Right cardiac atrium (tissue), 5 donors: ENCODE data around the gene ACAD11. TPM values are rescaled to one million over a fixed set of nuclear protein-coding genes. Genes with fewer than 3 reads are reported as not detected.
"Not testable (repeated sequence)": the region's sequence is repeated elsewhere in the genome, so short reads cannot be mapped to it uniquely, and the experiment has no call there.

ENCODE experiments used
- ATAC-seq, 2 donors: fragments of 200-7000 bp; cut with Tn5 transposase; one replicate each; pipeline versions ENCODE4 v1.8.0 to v1.9.1; 2020; ENCODE audit warnings: moderate library complexity in 2 of 2, mild to moderate bottlenecking in 1 of 2
- DNase-seq, 3 donors: peaks; one replicate each; pipeline ENCODE4 v3.0.0-alpha.2; 2020
- H3K27ac ChIP-seq: one replicate; pipeline ENCODE4 v1.5.1; 2013; ENCODE audit warnings: mild to moderate bottlenecking, low read length, control low read depth, moderate library complexity
- H3K27me3 ChIP-seq: one replicate; pipeline ENCODE4 v1.6.1; 2013; ENCODE audit not compliant: control insufficient read depth, insufficient read depth
- H3K4me1 ChIP-seq: one replicate; pipeline ENCODE4 v1.6.1; 2013; ENCODE audit warnings: low read length; ENCODE audit not compliant: control insufficient read depth, insufficient read depth
- H3K4me3 ChIP-seq: one replicate; pipeline ENCODE4 v1.5.1; 2013; ENCODE audit warnings: low read length, control low read depth
- H3K9me3 ChIP-seq: one replicate; pipeline ENCODE4 v1.6.1; 2013; ENCODE audit warnings: low read length; ENCODE audit not compliant: control insufficient read depth
- WGBS: extraction: QIAGEN DNeasy Blood & Tissue Kit; methylation state at CpG from one replicate; pipeline ENCODE4 v1.1.7; 2013; 5-methylcytosine and 5-hydroxymethylcytosine counted together
- intact Hi-C, 4 donors: fragments of 100-400 bp; cut with DNase I; formaldehyde crosslinking; loops; one replicate each; pipeline versions ENCODE4 v1.11.0 to v1.14.0; 2022 to 2023
- polyA plus RNA-seq: library from polyadenylated mRNA; stranded (reverse); fragments of 200-250 nt; gene quantifications from one replicate; pipeline ENCODE4 v1.2.3, GENCODE V29; 2013
- total RNA-seq, 4 donors: library from RNA; stranded (reverse); fragmentation: NEBNext Ultra II Directional; extraction: Animal tissue kit (Norgen Biotek cat#: 25700); gene quantifications; one replicate each; pipeline ENCODE4 v1.2.1, GENCODE V29; 2021
- donor health status: healthy with polysubstance abuse.
- donor health status: DM: no; HTN: yes; CAD: no.
- donor health status: DM: no; HTN: no; CAD: no.
- donor health status: DM: no; HTN: yes; CAD: no; lungs with severe emphysema.
- donor health status: DM: yes; HTN: yes; CAD: no.

Gene ACAD11
- total and polyA plus RNA-seq, 5 donors: 14.6 to 19.8 (median 17.4) TPM

DNA sequence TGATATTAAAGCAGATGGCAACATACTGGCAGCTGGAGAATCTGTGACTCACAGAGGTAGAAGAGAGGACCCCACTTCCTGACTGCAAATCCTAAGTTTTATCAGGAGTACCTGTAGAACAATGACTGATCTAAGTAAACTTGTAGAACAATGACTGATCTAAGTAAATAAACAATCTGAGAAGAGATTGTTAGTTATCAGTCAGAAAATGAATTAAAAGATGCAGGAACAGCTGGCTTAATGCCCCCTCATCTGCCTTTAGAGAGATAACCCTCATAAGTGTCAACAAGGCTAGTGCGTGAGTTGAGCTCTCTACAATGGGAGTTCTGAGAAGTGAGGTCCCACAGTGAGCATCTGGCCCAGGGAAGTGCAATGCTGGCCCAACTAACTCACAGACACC lies 14.6 kb downstream of the ACAD11 start:
- peak in 1 of 2 donors; percentile 54 for ATAC-seq
- intact Hi-C loops: no loop called here

DNA sequence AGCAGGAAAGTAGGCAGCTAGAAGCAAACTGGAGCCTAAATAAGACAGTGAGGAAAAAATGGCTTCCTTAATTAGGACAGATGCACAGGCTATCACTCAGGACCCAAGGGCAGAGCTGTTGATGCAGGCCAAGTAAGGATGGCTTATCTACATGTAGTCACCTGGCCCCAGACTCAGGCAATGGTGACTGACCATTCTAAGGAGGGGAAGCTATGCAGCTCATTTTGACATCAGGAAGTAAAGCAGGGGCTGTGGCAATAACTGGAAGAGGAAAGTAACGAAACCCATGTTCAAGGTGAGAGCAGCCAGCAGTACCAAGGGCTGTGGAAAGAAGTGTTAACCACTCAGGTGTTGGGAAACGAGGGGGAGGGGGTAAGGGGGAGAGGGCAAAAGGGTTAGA lies 16.2 kb downstream of the ACAD11 start:
- H3K9me3 ChIP-seq: no peaks in the 10 kb centered on the region
- H3K4me1 ChIP-seq: peaks cover 2% of the 10 kb centered on the region
- no peak overlapping the region for H3K27ac ChIP-seq
- ATAC-seq: peak; percentile 19 to 47
- DNase-seq: no peak
- 73% methylated on average over 2 of the region's 2 CpGs for WGBS
- no peaks in the 10 kb centered on the region for H3K27me3 ChIP-seq
- no peak overlapping the region for H3K4me3 ChIP-seq
- intact Hi-C loops: loop anchor here (2.0 to 5.0 kb wide), 2 partner anchors 106 to 107 kb away; no protein-coding TSS in a partner anchor

More for the DNA sequence above, 14.6 kb downstream of the ACAD11 start:
- H3K27ac ChIP-seq: no peak overlapping the region
- 59% methylated on average over 1 of the region's 1 CpG for WGBS
- H3K4me3 ChIP-seq: no peak overlapping the region
- H3K9me3 ChIP-seq: no peaks in the 10 kb centered on the region
- DNase-seq: no peak
- H3K4me1 ChIP-seq: peaks cover 2% of the 10 kb centered on the region
- H3K27me3 ChIP-seq: no peaks in the 10 kb centered on the region

DNA sequence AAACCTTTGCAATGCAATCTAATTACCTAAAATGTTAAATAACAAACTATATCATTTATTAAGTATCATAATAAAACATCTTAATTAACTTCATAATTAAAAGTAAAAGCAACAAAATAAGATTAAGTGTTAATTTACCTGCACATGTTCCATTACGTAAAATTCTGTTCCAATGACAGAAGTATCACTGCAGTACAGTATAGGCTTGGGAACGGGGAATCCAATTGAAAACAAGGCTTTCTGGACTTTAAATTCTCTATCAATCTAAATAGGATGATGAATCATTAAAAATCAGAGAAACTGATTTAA lies 17.1 kb downstream of the ACAD11 start:
- H3K4me1 ChIP-seq: peaks cover 2% of the 10 kb centered on the region
- no peaks in the 10 kb centered on the region for H3K27me3 ChIP-seq
- intact Hi-C loops: loop anchor here (2.0 to 5.0 kb wide), 2 partner anchors 105 to 106 kb away; no protein-coding TSS in a partner anchor
- no peak overlapping the region for H3K4me3 ChIP-seq
- no peak for ATAC-seq
- no peaks in the 10 kb centered on the region for H3K9me3 ChIP-seq
- no peak for DNase-seq
- 64% methylated on average over 2 of the region's 2 CpGs for WGBS
- no peak overlapping the region for H3K27ac ChIP-seq

DNA sequence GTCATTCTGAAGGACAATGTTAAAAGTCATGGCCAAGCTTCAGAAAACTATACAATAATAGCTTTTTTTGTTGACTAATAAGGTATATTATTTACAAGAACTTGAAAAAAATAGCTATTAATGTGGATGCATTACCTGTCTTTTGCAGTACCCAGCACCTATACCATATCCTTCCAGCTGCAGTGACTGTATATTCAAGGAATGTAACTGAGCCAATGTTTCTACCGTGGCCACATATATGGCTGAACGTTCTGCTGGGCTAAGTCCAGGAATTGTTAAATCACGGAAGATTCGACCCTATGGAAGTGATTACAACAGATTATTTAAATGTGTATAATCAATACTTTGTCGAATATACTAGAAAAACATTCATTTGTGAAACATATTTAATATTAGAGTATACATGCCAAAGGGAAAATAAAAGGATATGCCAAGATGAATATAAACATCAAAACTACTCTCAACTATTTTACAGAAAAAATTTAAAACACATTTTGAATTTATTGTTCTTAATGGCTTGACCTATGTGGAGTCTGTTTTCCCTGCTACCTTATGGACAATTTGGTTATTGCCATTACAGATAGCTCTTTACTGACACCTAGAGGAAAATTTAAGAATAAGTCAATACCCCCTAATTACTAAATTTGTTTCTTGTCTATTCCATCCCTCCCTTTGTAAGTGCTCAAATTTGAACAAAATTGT lies 17.6 kb downstream of the ACAD11 start:
- no peaks in the 10 kb centered on the region for H3K9me3 ChIP-seq
- no peak overlapping the region for H3K4me3 ChIP-seq
- peaks cover 2% of the 10 kb centered on the region for H3K4me1 ChIP-seq
- WGBS: 63% methylated on average over 5 of the region's 5 CpGs
- H3K27me3 ChIP-seq: no peaks in the 10 kb centered on the region
- ATAC-seq (peak; percentile 54 to 69), DNase-seq (no peak)
- no peak overlapping the region for H3K27ac ChIP-seq
- intact Hi-C loops: loop anchor here (2.0 to 5.0 kb wide), 2 partner anchors 105 kb away; no protein-coding TSS in a partner anchor

DNA sequence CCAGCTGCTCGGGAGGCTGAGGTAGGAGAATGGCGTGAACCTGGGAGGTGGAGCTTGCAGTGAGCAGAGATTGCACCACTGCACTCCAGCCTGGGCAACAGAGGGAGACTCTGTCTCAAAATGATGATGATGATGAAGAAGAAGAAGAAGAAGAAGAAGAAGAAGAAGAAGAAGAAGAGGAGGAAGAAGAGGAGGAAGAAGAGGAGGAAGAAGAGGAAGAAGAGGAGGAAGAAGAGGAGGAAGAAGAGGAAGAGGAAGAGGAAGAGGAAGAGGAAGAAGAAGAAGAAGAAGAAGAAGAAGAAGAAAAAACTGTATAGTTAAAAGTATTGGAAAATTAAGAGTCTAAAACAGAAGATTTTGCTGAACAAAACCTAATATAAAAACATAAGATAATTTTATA lies 18.2 kb downstream of the ACAD11 start:
- DNase-seq, ATAC-seq, H3K9me3 ChIP-seq, H3K27ac ChIP-seq, H3K27me3 ChIP-seq, H3K4me1 ChIP-seq, H3K4me3 ChIP-seq: not testable (repeated sequence)
- intact Hi-C loops: loop anchor here in 3 of 4 donors (5.0 kb wide), 1 partner anchor 104 kb away; no protein-coding TSS in a partner anchor
- WGBS: 87% methylated on average over 2 of the region's 2 CpGs

DNA sequence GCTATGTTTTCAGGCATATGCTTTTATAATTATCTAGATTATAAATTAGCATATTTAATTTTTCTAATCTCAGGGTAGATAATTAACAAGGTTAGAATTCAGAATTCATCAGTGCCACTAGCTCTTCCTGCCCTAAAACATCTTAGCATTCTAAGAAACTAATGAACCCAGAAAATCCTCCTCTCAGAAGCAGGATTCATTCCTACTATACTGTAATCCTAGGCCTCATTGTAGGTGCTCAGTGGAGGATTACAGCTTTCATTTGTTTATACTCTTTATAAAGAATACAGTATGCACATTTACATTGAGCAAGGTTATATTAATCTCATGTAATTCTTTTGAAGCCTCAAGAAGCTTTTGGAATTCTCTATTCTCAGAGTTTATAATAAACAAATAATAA lies 20.9 kb downstream of the ACAD11 start:
- DNase-seq (no peak), ATAC-seq (no peak)
- Histone ChIP-seq H3K9me3 (no peaks in the 10 kb centered on the region), H3K27me3 (no peaks in the 10 kb centered on the region), H3K27ac (no peak overlapping the region), H3K4me3 (no peak overlapping the region), H3K4me1 (no peaks in the 10 kb centered on the region)
- intact Hi-C loops: no loop called here

DNA sequence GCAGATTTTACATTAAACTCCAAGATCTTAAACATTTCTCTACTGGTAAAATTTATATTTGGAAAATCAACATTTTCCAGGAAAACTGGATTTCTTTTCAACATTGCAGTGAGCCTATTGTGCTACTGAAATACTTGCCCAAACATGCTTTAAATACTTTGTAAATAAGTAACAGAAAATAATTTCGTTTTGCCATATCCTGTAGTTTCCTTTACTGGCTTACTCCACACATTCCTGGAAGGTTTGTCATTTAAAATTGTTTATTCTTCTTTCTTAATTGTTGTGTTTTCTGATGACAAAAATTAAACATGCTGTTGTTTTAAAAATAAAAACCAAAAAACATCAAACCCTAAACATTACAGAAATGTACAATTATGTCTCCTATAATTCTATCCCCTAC lies 22.0 kb downstream of the ACAD11 start:
- Histone ChIP-seq H3K4me1 (no peaks in the 10 kb centered on the region), H3K4me3 (no peak overlapping the region), H3K27me3 (no peaks in the 10 kb centered on the region), H3K9me3 (no peaks in the 10 kb centered on the region), H3K27ac (no peak overlapping the region)
- intact Hi-C loops: no loop called here
- 37% methylated on average over 1 of the region's 1 CpG for WGBS
- ATAC-seq (no peak), DNase-seq (no peak)

DNA sequence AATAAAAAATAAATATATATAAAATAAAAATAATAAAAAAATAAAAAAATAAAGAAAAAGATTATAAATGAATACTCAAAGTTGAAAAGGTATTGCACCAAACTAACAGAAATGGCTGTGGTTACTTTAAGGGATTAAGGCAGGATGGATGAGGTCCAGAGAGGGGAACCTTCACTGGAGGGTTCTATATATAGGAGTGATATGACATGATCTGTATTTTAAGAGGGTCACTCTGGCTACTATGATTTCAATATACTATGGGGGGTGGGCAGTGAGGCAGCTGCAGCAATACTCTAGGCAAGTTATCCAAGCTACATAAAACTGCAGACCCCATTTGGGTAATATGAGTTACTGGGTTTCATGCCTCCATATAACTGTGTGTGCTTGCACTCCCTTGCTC lies 24.6 kb downstream of the ACAD11 start:
- ATAC-seq (no peak), DNase-seq (no peak)
- Histone ChIP-seq H3K4me3 (no peak overlapping the region), H3K27me3 (no peaks in the 10 kb centered on the region), H3K27ac (no peak overlapping the region), H3K4me1 (no peaks in the 10 kb centered on the region), H3K9me3 (no peaks in the 10 kb centered on the region)
- intact Hi-C loops: no loop called here

DNA sequence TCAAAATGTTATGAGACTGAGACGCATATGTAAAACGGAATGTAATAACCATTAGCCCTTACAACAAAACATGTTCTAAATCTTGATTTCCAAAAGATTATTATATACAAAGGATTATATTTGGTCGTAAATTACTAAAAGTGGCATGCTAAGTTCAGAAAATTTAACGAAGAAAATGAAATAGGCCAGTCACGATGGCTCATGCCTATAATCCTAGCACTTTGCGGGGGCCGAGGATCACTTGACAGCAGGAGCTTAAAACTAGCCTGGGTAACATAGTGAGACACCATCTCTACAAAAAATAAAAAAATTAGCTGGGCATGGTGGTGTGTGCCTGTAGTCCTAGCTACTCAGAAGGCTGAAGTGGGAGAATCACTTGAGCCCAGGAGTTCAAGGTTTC lies 29.0 kb downstream of the ACAD11 start:
- Histone ChIP-seq H3K27ac (no peak overlapping the region), H3K27me3 (no peaks in the 10 kb centered on the region), H3K4me1 (no peaks in the 10 kb centered on the region), H3K4me3 (no peak overlapping the region), H3K9me3 (no peaks in the 10 kb centered on the region)
- intact Hi-C loops: no loop called here
- 96% methylated on average over 7 of the region's 7 CpGs for WGBS
- no peak for DNase-seq
- ATAC-seq: no peak

DNA sequence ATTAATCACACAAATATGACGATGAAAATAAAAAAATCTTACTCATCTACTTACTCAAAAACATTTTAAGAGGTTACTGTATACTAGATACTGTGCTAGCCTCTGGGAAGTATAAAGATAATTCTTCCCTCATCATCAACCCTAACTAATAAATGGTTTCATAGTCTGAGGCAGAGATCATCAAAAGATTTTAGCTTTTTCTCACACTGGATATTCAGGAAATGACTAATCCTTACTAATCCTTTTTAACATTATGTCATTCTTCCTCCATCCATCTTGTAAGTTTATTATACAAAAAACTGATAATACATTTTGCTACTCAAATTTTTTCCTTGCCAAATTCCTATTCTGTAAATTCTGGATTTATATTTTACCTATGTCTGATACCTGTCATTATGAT lies 29.7 kb downstream of the ACAD11 start:
- H3K9me3 ChIP-seq: no peaks in the 10 kb centered on the region
- H3K27me3 ChIP-seq: no peaks in the 10 kb centered on the region
- no peak for DNase-seq
- no peak overlapping the region for H3K4me3 ChIP-seq
- H3K4me1 ChIP-seq: no peaks in the 10 kb centered on the region
- H3K27ac ChIP-seq: no peak overlapping the region
- intact Hi-C loops: no loop called here
- WGBS: 58% methylated on average over 1 of the region's 1 CpG
- ATAC-seq: no peak

DNA sequence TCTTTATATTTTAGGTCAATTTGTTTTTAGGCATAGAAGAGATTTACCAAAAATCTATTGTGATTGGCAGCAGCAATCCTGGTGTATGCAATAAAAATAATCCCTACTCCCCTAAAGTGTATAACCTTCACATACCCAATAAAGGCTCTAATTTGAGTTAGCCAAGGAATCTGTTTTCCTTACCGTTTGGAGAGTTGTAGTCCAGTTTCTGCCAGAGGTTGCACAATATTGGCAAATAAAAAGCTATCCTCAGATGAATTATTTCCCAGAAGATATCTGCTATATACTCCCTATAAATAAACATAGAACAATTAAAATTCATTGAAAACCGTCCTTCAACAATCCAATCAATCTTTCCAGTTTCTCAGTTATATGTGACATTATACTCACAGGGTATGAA lies 31.5 kb downstream of the ACAD11 start:
- H3K4me1 ChIP-seq: no peaks in the 10 kb centered on the region
- no peaks in the 10 kb centered on the region for H3K9me3 ChIP-seq
- DNase-seq (no peak), ATAC-seq (no peak)
- intact Hi-C loops: no loop called here
- WGBS: 52% methylated on average over 2 of the region's 2 CpGs
- H3K27me3 ChIP-seq: no peaks in the 10 kb centered on the region
- no peak overlapping the region for H3K4me3 ChIP-seq
- H3K27ac ChIP-seq: no peak overlapping the region

DNA sequence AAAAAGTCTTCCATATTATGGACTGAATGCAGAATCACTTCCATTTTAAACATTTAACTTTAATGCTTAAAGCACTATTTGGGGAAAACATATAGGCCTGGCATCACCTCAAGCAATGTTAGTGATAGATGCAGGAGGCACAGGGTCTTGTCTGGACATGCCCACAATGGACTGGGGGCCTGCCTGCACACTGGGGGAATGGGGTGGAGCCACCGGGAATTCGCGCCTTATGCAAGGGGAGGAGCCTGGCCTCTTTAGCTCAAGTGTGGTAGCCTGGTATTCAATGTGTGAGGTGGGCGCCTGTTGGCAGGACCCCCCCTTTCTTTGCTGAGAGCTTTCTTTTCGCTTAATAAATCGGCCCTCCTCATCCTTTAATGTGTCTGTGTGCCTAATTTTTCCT lies 32.7 kb downstream of the ACAD11 start:
- H3K4me1 ChIP-seq: no peaks in the 10 kb centered on the region
- WGBS: 95% methylated on average over 6 of the region's 6 CpGs
- ATAC-seq (no peak), DNase-seq (no peak)
- no peaks in the 10 kb centered on the region for H3K27me3 ChIP-seq
- no peaks in the 10 kb centered on the region for H3K9me3 ChIP-seq
- H3K4me3 ChIP-seq: no peak overlapping the region
- intact Hi-C loops: no loop called here
- no peak overlapping the region for H3K27ac ChIP-seq
